DOHH2 (cell line): ENCODE measurements around the gene MLKL.

Source experiments
- EZH2phosphoT487 ChIP-seq: fragments of 200-600 bp; sonication (generic); IDR thresholded peaks from 2 replicates; pipeline ENCODE4 v1.6.1; 2017; ENCODE audit warnings: borderline replicate concordance, mild to moderate bottlenecking, antibody characterized with exemption, low read length, moderate library complexity, mixed read lengths
- TF ChIP-seq, protein P1 (sequence below): fragments of 200-600 bp; sonication (generic); IDR thresholded peaks from one replicate; pipeline ENCODE4 v1.5.1; 2014; ENCODE audit warnings: antibody characterized with exemption, mild to moderate bottlenecking, low read depth, low read length; ENCODE audit not compliant: poor library complexity, severe bottlenecking

DNA sequence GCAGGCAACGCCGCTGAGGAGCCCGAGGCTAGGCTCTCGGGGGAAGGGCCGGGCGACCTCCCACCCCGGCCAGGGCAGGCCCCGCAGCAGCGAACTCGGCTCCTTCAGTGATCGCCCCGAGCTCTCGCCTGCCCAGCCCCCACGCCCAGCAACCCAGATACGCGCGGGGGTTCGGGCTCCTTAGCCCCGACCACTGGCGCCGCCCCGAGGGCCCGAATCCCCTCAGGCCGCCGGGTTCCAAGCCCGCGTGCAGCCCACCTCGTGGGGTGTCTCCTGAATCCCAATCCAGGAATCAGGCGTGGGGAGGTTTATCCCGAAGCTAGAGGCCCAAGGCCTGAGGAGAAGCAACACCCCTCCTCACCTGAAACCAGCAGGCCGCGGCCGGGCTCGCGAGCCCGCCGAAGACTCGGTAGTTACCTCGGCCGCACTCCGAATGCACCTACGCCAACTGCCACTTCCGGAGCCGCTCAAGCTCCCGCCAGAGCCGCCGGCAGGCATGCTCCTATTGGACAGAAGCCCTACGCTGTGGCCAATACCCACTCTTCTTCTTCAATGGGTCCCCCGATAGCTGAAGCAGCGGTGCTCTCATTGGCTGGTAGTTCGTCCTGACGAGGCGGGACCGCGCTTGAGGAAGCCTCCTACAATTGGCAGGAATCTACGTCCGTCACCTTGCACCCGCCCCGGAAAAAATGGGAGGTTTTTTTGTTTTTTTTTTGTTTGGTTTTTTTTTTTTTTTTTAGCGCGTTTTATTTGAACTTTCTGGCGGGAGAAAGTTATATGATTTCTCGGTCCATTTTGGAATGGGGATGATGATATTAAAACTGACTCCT is 34.0 kb downstream of the MLKL start, which contains the start of gene RFWD3:
- TF ChIP-seq, protein P1, sequence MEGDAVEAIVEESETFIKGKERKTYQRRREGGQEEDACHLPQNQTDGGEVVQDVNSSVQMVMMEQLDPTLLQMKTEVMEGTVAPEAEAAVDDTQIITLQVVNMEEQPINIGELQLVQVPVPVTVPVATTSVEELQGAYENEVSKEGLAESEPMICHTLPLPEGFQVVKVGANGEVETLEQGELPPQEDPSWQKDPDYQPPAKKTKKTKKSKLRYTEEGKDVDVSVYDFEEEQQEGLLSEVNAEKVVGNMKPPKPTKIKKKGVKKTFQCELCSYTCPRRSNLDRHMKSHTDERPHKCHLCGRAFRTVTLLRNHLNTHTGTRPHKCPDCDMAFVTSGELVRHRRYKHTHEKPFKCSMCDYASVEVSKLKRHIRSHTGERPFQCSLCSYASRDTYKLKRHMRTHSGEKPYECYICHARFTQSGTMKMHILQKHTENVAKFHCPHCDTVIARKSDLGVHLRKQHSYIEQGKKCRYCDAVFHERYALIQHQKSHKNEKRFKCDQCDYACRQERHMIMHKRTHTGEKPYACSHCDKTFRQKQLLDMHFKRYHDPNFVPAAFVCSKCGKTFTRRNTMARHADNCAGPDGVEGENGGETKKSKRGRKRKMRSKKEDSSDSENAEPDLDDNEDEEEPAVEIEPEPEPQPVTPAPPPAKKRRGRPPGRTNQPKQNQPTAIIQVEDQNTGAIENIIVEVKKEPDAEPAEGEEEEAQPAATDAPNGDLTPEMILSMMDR = no peak
- no peak for TF ChIP-seq EZH2phosphoT487
